C4-2B (cell line): ENCODE data around the gene FAM13B.

ENCODE experiments used
- ZFX ChIP-seq: fragments of 450-650 bp; IDR thresholded peaks from 2 replicates; pipeline ENCODE4 v1.6.1; 2017
- TF ChIP-seq, protein P1 (sequence below): fragments of 450-650 bp; conservative IDR thresholded peaks from 2 replicates; pipeline ENCODE4 v1.5.1; 2017; ENCODE audit warnings: mild to moderate bottlenecking

DNA sequence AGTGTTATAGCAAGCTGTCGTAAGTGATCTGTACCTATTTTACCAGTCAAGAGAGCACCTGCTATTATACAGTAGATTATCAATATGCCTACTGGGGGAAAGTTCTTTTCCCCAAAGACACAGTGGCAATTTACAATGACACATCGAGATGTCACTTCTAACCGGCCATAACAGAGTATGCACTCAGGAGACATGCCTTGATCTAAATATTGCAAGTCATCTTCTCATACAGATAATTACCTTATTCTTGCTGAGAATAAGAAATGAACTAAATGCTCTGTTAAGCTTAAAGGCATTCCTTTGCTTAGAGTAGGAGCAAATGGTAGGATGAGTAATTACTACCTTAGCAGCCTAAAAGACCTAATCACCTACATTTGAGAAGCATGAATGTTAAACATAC, 72.1 kb downstream of the FAM13B start:
- TF ChIP-seq, protein P1, sequence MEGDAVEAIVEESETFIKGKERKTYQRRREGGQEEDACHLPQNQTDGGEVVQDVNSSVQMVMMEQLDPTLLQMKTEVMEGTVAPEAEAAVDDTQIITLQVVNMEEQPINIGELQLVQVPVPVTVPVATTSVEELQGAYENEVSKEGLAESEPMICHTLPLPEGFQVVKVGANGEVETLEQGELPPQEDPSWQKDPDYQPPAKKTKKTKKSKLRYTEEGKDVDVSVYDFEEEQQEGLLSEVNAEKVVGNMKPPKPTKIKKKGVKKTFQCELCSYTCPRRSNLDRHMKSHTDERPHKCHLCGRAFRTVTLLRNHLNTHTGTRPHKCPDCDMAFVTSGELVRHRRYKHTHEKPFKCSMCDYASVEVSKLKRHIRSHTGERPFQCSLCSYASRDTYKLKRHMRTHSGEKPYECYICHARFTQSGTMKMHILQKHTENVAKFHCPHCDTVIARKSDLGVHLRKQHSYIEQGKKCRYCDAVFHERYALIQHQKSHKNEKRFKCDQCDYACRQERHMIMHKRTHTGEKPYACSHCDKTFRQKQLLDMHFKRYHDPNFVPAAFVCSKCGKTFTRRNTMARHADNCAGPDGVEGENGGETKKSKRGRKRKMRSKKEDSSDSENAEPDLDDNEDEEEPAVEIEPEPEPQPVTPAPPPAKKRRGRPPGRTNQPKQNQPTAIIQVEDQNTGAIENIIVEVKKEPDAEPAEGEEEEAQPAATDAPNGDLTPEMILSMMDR, result no peak
- TF ChIP-seq ZFX, result no peak
